Bronchial epithelial cell (primary cell): Measurements from ENCODE around the gene ELF1. TPM values are rescaled to one million over a fixed set of nuclear protein-coding genes. Genes with fewer than 3 reads are reported as not detected.
"Not testable (repeated sequence)": the region's sequence is repeated elsewhere in the genome, so short reads cannot be mapped to it uniquely, and the experiment has no call there.

Experiments used
- DNase-seq: peaks from one replicate; pipeline ENCODE4 v3.0.0-alpha.2; 2010; ENCODE audit warnings: low read depth
- FAIRE-seq: peaks from 2 replicates; lab custom pipeline; 2011; peaks lifted over from hg19 to GRCh38; lab: Jason Lieb, UNC
- H3K27me3 ChIP-seq: 2 replicates; pipeline ENCODE4 v1.5.1; 2011; ENCODE audit warnings: low read length; ENCODE audit not compliant: control insufficient read depth, insufficient read depth
- H3K36me3 ChIP-seq: 2 replicates; pipeline ENCODE4 v1.5.1; 2011; ENCODE audit warnings: low read length; ENCODE audit not compliant: control insufficient read depth, insufficient read depth
- H3K4me3 ChIP-seq: 2 replicates; pipeline ENCODE4 v1.5.1; 2011; ENCODE audit warnings: mild to moderate bottlenecking, low read depth, low read length, control low read depth
- CTCF ChIP-seq: IDR thresholded peaks from 2 replicates; pipeline ENCODE4 v1.5.1; 2011; ENCODE audit warnings: mild to moderate bottlenecking, moderate library complexity, low read length, control low read depth, inconsistent platforms; ENCODE audit not compliant: insufficient read depth, severe bottlenecking
- total RNA-seq: library from RNA; depleted of rRNA; stranded (reverse); fragments of >200 nt; gene quantifications from 2 replicates; pipeline ENCODE4 v1.2.1, GENCODE V29; 2014

Gene ELF1
- total RNA-seq, 1 donor from 2014 or later, result 57.7 TPM

GRCh38 chr13:40931719-40932118 lies 87.4 kb downstream of the ELF1 start:
- FAIRE-seq, result no peak
- no peak for DNase-seq
- Histone ChIP-seq H3K4me3 (no peak overlapping the region), H3K27me3 (no peaks in the 10 kb centered on the region), H3K36me3 (peaks cover 15% of the 10 kb centered on the region)
- no peak for TF ChIP-seq CTCF

- DNase-seq, FAIRE-seq, H3K4me3 ChIP-seq, H3K27me3 ChIP-seq: not testable (repeated sequence)
- H3K36me3 ChIP-seq, result peaks cover 14% of the 10 kb centered on the region
Observed at GRCh38 chr13:40929883-40930282, 89.2 kb downstream of the ELF1 start.

DNA sequence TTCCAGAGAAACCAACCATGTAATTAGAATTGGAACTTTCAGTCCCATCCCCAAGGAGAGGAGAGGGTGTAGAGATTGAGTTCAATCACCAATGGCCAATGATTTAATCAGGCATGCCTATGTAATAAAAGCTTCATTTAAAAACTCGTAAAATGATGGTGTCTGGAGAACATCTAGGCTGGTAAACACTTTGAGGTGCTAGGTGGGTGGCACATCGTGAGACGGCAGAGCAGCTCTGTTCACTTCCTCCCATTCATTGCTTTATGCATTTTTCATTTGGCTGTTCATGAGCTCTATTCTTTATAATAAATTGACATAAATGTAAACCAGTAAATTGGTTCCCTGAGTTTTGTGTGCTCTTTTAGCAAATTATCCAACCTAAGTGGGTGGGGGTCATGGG lies 90.1 kb downstream of the ELF1 start:
- no peak for DNase-seq
- peaks cover 10% of the 10 kb centered on the region for H3K36me3 ChIP-seq

GRCh38 chr13:40927929-40928328 lies 91.2 kb downstream of the ELF1 start:
- no peak for FAIRE-seq
- Histone ChIP-seq H3K4me3 (no peak overlapping the region), H3K36me3 (peaks cover 2% of the 10 kb centered on the region), H3K27me3 (no peaks in the 10 kb centered on the region)
- no peak for TF ChIP-seq CTCF
- DNase-seq, result no peak

More for the DNA sequence above, 90.1 kb downstream of the ELF1 start:
- no peak overlapping the region for H3K4me3 ChIP-seq
- H3K27me3 ChIP-seq, result no peaks in the 10 kb centered on the region
- FAIRE-seq, result no peak
- no peak for TF ChIP-seq CTCF

DNA sequence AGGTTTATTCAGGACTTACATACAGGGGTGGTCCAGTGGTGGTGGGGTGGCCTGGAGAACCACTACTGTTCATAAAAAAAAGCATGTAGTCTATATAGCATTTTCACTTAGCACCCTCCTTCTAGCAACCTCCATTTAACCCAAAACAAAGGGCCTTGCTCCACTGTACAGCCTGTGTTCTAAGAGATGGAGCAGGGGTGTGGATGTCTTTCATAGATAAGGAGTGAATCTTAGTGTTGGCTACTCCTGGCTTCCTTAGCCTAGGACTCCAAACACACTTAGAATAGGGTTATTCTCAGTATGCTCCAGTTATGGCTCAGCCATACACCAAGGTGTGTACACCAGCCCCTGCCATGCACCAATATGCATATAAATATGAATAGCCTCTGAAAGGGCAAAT lies 95.2 kb downstream of the ELF1 start:
- Histone ChIP-seq H3K4me3 (no peak overlapping the region), H3K27me3 (no peaks in the 10 kb centered on the region), H3K36me3 (no peaks in the 10 kb centered on the region)
- DNase-seq (no peak), FAIRE-seq (no peak)
- no peak for TF ChIP-seq CTCF

DNA sequence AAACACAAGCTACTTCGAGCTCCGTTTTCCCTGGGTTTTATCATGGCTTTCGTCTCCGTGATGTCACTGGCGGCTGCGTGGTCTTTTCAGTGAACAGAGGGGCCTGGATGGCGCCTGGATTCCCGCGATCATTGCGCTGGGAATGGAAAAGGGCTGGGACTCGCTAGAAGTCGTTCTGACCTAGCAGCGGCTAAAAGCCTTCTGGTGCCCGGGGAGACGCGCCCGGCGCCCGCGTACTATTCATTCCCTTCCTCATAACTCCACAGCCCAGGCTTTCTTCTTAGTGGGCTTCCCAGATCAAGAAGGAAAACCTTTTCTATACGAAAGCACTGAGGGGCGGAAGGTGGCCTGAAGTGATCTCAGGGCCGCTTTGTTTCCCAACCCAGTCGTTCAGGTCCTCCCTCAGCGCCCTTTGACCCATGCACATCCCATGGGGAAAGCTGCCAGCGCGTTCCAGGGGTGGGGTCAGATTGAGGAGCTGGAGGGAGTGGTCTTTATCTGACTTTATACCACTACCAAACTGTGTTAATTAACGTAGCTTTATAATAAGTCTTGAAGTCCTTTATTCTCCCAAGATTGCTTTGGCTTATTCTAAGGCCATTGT lies 96.6 kb downstream of the ELF1 start:
- no peak for DNase-seq
- H3K36me3 ChIP-seq, result no peaks in the 10 kb centered on the region
- no peak for FAIRE-seq
- no peak overlapping the region for H3K4me3 ChIP-seq
- no peak for TF ChIP-seq CTCF
- H3K27me3 ChIP-seq, result no peaks in the 10 kb centered on the region
